ENCODE measurements around the gene CDRT4. TPM values are rescaled to one million over a fixed set of nuclear protein-coding genes. Genes with fewer than 3 reads are reported as not detected.
"Not testable (repeated sequence)": the region's sequence is repeated elsewhere in the genome, so short reads cannot be mapped to it uniquely, and the experiment has no call there.

CDRT4 gene
- total RNA-seq = 6.9 TPM

DNA sequence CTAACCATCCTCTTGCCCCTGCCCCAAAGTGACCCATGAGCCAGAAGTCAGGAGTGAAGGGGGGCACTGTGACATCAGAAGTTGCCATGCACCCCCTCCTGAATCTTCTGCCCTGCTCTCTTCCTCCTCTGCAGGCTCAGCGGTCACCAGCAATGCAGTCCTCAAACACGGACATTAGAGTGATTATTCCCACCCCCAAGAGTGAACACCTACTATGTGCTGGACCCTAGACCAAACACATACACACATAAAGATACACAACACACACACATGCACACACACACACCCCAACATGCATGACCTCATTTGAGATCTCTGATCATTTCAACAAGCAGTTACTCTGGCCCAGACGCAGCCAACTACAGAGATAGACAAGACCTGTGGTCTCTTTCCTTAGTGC lies at the start of gene CDRT4:
CDRT4 (minus strand) TSS at position 30 of the 400 bp plus-strand sequence. CDS start 27,383 bp downstream, outside the sequence.
- DNase-seq (ENCODE audit: low spot score in 2 of 2) (no peak), FAIRE-seq (no peak)

- FAIRE-seq = no peak
- DNase-seq (ENCODE audit: low spot score in 2 of 2) = no peak
These were observed 48.7 kb upstream of the CDRT4 start for GRCh38 chr17:15516150-15516549.

DNA sequence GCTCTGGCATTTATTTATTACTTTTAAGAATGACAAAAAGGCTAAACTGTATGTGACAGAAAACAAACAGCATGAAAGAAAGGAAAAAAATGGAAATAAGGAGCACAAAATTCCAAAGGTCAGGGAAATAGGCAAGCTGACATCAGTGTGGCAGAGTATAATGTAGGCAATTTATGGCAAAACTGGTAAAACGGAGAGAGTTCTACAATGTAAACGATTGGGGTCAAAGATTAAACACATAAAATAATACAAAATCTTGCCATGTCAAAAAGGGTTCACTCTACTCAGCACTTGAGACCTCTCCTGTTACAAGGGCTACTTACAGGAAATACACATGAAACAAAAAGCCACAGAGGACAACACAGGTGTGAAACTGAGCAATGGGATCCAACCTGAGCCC lies 47.0 kb upstream of the CDRT4 start:
- FAIRE-seq (no peak), DNase-seq (ENCODE audit: low spot score in 2 of 2) (no peak)

GRCh38 chr17:15513856-15514459 lies 46.5 kb upstream of the CDRT4 start:
- DNase-seq (ENCODE audit: low spot score in 2 of 2) (no peak), FAIRE-seq (no peak)

DNA sequence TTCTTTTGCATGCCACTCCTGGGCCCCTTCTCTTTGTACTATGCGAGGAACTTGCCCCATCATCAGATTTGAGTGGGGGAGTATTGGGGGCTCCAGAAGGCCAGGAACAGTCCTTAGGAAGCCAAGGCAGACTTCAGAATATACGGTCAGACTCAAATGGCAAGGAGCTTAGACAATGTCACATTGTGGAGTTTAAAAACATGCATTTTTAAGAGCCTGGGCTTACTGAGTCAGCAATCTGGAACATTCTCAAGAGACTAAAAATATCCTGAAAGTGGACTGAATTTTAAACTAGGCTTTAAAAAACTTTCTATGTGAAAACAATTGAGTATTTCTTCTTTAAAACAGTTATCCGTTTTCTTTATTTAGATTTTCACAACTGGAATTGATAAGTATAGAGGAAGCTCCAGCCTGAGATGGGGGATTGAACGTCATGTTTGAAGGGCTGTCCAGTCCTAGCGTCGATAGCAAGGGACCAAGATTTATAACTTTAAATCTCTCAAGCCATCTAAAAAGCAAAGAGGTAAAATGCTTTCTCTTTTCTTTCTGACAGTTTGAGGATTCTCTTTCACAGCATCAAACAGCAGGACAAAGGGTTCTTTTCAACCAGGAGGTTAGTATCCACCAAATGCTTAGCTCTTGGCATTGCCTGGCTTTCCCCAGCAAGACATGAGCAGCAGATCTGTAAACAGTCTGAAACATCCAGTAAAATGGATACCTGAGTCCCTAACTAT lies 45.8 kb upstream of the CDRT4 start:
- FAIRE-seq = peak; percentile 51
- no peak for DNase-seq (ENCODE audit: low spot score in 2 of 2)

DNA sequence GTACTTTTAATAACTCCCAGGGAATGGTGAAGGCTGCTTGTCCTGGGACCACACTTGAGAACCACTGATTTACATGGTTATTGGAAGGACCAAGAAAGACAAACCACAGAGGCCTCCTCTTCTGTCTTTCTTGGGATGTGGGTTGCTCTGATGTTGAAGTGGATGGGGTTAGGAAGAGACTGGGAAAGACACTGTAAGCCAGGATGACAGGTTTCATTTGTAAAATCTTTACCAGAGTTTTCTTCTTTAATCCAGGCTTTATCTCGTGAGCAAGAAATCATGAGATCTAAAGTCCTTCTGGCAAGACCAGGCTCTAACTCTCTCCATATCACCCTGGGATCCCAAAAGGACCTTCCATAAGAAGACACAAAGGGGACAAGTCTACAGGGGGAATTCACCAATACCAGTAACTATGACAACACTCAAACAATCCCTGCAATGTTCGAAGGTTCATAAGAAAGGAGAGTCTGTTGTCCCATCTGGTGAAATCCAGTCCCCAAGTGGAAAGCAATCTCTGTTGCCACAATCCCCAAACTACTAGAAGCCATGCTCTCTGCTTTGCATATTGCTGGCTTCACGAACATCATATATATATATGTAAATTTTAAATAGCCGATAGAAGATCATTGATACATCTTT lies 44.8 kb upstream of the CDRT4 start:
- FAIRE-seq (no peak), DNase-seq (ENCODE audit: low spot score in 2 of 2) (no peak)

DNA sequence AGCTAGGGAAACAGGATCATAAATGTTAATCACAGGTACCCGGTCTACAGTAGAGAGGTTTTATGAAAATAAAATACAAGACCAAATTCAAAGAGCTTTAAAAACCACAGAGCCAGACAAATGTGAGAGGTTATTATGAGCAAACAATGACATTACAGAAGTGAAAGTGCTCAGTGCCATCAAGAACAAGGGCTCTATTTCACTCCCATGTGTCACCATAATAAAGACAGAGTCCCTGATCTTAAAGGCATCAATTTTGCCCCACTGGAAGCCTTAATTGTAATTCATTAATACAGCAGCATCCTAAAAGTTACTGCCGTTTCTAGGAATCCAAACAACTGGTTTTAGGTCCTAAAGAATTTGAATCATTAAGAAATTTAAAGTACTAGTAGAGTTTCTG lies 43.7 kb upstream of the CDRT4 start:
- no peak for FAIRE-seq
- DNase-seq (ENCODE audit: low spot score in 2 of 2) = no peak

GRCh38 chr17:15510361-15510760 lies 42.9 kb upstream of the CDRT4 start:
- DNase-seq (ENCODE audit: low spot score in 2 of 2) (no peak), FAIRE-seq (no peak)

DNA sequence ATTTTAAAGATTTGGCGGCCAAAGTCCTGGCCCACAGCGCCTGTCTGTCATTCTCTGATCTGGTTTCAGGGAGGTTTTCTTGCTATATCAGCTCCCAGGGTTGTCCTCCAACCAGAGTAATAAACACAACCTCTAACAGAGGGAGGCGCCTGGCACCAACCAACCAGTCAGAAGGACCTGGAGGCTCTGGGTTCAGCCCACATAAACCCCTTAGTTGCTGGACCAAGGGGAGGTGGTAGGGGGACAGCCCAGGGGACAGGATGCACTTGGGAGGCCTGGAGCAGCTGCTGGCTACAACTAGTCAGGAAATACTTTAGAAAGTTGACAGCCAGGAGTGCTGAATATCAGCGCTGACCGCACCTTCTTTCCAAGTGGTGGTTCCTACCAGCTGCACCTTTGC lies 41.7 kb upstream of the CDRT4 start:
- no peak for DNase-seq (ENCODE audit: low spot score in 2 of 2)
- FAIRE-seq = no peak

DNA sequence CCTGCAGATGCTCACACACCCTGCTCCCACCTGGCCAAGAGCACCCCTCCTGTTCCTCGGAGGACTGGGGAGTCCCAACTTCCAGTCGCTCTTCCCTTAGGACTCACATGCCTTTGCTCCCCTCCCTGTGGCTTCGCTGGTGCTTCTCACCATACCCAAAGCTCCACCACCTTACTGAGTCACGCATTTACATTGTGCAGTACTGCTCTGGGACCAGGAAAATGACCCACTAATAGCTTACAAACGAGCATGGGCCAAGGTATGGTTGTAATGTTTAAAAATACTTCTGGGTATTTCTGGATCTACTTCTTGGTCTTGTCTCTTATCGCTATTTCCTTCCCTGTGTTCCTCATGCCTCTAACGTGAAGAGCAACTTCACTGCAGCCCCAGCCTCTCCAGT lies 41.0 kb upstream of the CDRT4 start:
- FAIRE-seq (no peak), DNase-seq (ENCODE audit: low spot score in 2 of 2) (no peak)

DNA sequence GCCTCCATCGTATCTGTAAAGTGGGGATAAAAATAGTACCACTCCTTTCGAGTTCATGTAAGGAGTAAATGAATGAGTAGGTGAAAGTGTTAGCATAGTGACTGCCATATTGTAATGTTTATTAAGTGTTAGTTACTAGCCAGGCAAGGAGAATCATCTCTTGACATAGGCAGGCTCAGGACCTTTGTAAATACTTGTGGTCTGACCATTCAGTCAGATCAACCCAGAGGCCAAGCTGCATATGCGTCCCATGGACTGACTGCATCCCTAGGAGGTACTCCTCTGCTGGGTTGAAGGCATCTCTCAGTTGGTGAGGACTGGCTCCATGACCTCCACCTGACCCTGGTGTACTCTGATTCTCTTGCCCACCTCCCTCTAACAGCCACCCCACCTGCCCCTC lies 40.5 kb upstream of the CDRT4 start:
- DNase-seq (ENCODE audit: low spot score in 2 of 2) (no peak), FAIRE-seq (no peak)

DNA sequence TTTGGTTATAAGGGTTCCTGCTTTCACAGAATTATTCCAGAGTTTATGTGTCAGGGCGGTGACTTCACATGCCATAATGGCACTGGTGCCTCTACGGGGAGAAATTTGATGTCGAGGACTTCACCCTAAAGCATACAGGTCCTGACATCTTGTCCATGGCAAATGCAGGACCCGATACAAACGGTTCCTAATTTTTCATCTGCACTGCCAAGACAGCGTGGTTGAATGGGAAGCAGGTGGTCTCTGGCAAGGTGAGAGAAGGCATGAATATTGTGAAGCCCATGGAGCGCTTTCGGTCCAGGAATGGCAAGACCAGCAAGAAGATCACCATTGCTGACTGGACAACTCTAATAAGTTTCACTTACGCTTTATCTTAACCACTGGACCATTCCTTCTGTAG lies 39.6 kb upstream of the CDRT4 start:
- no peak for FAIRE-seq
- DNase-seq (ENCODE audit: low spot score in 2 of 2) = no peak

DNA sequence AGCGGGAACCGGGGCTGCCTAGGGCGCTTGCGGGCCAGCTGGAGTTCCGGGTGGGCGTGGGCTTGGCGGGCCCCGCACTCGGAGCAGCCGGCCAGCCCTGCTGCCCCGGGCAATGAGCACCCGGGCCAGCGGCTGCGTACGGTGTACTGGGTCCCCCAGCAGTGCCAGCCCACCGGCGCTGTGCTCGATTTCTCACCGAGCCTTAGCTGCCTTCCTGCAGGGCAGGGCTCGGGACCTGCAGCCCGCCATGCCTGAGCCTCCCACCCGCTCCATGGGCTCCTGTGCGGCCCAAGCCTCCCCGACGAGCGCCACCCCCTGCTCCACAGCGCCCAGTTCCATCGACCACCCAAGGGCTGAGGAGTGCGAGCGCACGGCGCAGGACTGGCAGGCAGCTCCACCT lies 38.3 kb upstream of the CDRT4 start:
- not testable (repeated sequence) for FAIRE-seq; DNase-seq (ENCODE audit: low spot score in 2 of 2)

GRCh38 chr17:15503731-15504130 lies 36.3 kb upstream of the CDRT4 start:
- no peak for FAIRE-seq
- no peak for DNase-seq (ENCODE audit: low spot score in 2 of 2)

GRCh38 chr17:15502369-15503112 lies 35.1 kb upstream of the CDRT4 start:
- no peak for FAIRE-seq
- DNase-seq (ENCODE audit: low spot score in 2 of 2) = peak; percentile 77 to 80

- DNase-seq (ENCODE audit: low spot score in 2 of 2) (no peak), FAIRE-seq (no peak)
These were observed 34.4 kb upstream of the CDRT4 start for GRCh38 chr17:15501793-15502192.

DNA sequence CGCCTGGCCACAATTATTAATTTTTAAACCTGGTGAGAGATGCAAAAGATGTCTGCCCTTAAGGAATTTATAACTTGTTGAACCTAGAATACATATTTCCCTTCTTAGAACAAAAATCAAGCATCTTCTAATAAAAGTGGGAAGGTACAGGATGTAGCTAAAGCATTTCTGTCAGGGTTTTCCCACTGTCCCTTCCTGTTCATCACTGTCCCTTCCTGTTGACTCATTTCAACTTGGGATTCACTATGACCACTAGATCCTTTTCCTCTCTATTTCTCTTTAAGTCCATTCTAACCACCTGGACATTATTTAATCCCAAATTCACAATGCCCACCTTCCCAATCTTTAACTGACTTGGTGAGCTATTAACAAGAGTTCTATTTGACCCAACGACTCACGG lies 33.9 kb upstream of the CDRT4 start:
- no peak for DNase-seq (ENCODE audit: low spot score in 2 of 2)
- FAIRE-seq = no peak

DNA sequence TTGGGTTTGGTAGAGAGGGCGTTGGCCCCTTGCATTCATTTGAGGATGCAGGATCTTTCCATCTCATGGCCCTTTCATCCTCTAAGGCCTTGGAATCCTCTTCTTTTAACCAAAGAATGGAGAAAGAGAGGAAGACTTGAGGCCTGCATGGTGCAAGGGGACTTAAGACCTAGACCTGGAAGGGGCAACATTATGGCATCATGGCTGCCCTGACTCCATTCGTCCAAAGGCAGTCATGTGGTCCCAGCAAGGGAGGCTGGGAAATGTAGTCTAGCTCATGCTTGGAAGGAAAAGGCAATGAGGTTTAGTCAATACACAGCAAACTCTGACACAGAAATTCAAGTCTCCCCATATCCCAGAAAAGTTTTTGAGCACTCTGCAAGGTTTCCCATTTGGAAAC lies 30.7 kb upstream of the CDRT4 start:
- no peak for FAIRE-seq
- no peak for DNase-seq (ENCODE audit: low spot score in 2 of 2)

GRCh38 chr17:15496735-15497670 lies 29.6 kb upstream of the CDRT4 start:
- no peak for DNase-seq (ENCODE audit: low spot score in 2 of 2)
- FAIRE-seq = no peak

DNA sequence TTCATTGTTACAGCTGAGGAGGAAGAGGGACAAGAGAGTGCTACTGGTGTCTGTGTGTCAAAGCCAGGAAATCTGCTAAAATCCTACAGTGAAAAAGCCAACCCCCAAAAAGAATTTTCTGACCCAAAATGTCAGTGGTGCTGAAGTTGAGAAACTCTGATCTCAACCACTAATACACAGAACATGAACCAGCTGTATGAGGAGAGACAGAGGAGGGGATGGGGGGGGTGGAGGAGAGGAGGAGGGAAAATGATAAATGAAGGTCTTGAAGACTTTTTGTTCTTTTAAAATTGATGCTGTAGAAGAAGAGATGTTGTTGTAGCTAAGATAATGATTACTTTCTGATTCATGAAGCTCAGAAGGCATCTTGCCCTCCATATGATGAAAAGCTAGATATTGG lies 27.4 kb upstream of the CDRT4 start:
- no peak for DNase-seq (ENCODE audit: low spot score in 2 of 2)
- FAIRE-seq = no peak

Measured in frontal cortex (tissue), 4 donors.